Measurements from ENCODE around the gene CCDC194. TPM values are rescaled to one million over a fixed set of nuclear protein-coding genes. Genes with fewer than 3 reads are reported as not detected.

The CCDC194 gene
- total and polyA plus RNA-seq, 2 of the 13 experiments (the other 11 are each of a cell fraction or from before 2014, with no cell fraction given), result 0.13 to 0.21 TPM

GRCh38 chr19:17365361-17365760 lies 28.6 kb downstream of the CCDC194 start (continued):
- TF ChIP-seq IKZF1 (IDR thresholded peaks at IDR 0.05) (no peak), ZBTB40 (IDR thresholded peaks at IDR 0.05) (no peak), ZBTB40 (CRISPR knock-in tag; IDR thresholded peaks at IDR 0.05) (no peak), ZNF513 (CRISPR knock-in tag; conservative IDR thresholded peaks at IDR 0.05) (no peak), MTF1 (CRISPR knock-in tag; IDR thresholded peaks at IDR 0.05) (no peak), GLI4 (CRISPR knock-in tag; IDR thresholded peaks at IDR 0.05; ENCODE audit: borderline replicate concordance) (no peak), ZBTB21 (CRISPR knock-in tag; IDR thresholded peaks at IDR 0.05) (no peak), ZNF138 (CRISPR knock-in tag; IDR thresholded peaks at IDR 0.05; ENCODE audit: low read depth) (no peak), TEAD3 (CRISPR knock-in tag; optimal IDR thresholded peaks at IDR 0.05; ENCODE audit: borderline replicate concordance) (no peak), ZNF253 (CRISPR knock-in tag; IDR thresholded peaks at IDR 0.05; ENCODE audit: borderline replicate concordance) (no peak), ZNF3 (CRISPR knock-in tag; IDR thresholded peaks at IDR 0.05) (no peak), CEBPZ (IDR thresholded peaks at IDR 0.05; ENCODE audit: low read length) (no peak), ZBTB43 (CRISPR knock-in tag; conservative IDR thresholded peaks at IDR 0.05) (no peak)
